ENCODE data around the gene XPO6. TPM values are rescaled to one million over a fixed set of nuclear protein-coding genes. Genes with fewer than 3 reads are reported as not detected.

The XPO6 gene
- polyA plus RNA-seq, 1 experiment, result 207 TPM

DNA sequence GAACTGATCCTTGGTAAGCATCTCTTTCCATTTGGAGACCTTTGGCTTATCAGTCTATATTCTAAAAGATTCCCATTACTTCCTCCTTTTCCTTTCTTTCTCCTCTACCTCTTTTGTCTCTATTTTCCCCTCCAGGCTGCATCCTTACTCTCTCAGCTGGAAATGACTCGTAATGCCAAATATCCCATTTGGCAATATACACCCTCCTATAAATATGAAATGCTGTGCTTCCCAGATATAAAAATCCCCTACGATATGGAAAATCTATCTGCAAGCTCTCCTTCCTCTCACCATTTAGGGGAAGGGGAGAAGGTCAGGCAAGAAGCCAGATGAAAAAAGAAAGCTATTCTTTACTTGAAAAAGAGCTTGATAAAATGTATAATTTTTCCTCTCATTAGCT lies 39.9 kb downstream of the XPO6 start:
- Histone ChIP-seq H3K4me3 (ENCODE audit: low read depth, low read length) (no peak overlapping the region), H3K27me3 (ENCODE audit: control insufficient read depth, insufficient read depth, low read length) (no peaks in the 10 kb centered on the region), H3K27ac (ENCODE audit: low read depth, low read length) (no peak overlapping the region), H3K9me3 (ENCODE audit: control insufficient read depth, insufficient read depth, low read length) (no peaks in the 10 kb centered on the region)
- ChIA-PET POLR2A (no interaction called here), CTCF (no interaction called here)
- no peak for DNase-seq (ENCODE audit: low read depth, low spot score)
- TF ChIP-seq, protein P1, sequence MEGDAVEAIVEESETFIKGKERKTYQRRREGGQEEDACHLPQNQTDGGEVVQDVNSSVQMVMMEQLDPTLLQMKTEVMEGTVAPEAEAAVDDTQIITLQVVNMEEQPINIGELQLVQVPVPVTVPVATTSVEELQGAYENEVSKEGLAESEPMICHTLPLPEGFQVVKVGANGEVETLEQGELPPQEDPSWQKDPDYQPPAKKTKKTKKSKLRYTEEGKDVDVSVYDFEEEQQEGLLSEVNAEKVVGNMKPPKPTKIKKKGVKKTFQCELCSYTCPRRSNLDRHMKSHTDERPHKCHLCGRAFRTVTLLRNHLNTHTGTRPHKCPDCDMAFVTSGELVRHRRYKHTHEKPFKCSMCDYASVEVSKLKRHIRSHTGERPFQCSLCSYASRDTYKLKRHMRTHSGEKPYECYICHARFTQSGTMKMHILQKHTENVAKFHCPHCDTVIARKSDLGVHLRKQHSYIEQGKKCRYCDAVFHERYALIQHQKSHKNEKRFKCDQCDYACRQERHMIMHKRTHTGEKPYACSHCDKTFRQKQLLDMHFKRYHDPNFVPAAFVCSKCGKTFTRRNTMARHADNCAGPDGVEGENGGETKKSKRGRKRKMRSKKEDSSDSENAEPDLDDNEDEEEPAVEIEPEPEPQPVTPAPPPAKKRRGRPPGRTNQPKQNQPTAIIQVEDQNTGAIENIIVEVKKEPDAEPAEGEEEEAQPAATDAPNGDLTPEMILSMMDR (IDR thresholded peaks at IDR 0.05; ENCODE audit: low read depth, low read length), result no peak

DNA sequence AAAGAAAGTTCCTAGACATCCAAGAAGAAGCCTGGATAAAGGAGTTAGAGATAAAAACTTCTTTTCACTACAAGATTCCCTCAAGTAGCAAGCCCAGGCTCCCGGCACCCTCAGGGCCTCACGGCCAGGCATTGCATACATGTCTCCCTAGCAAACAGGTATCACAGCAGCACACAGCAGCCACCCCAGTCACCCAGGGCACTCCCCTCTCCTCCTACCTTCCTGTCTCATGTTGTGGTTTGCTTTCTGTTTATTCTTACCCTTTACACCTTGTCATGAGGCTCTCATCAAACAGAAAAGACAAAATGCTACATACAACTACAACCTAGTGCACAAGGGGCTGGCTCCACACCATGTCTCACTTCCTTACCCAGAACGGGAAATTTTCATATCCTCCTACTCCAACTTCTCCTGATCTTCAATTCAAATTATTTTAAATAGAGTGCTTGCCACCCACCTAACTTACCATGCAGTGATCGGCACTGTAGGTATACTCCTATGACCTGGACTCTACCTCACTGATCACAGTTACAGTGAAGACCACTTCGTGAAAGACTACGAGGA lies 42.7 kb downstream of the XPO6 start:
- no peaks in the 10 kb centered on the region for H3K27me3 ChIP-seq (ENCODE audit: control insufficient read depth, insufficient read depth, low read length)
- TF ChIP-seq, protein P1 (IDR thresholded peaks at IDR 0.05; ENCODE audit: low read depth, low read length), result no peak
- no peak overlapping the region for H3K4me3 ChIP-seq (ENCODE audit: low read depth, low read length)
- no peak overlapping the region for H3K27ac ChIP-seq (ENCODE audit: low read depth, low read length)
- ChIA-PET CTCF (no interaction called here), POLR2A (no interaction called here)
- H3K9me3 ChIP-seq (ENCODE audit: control insufficient read depth, insufficient read depth, low read length), result no peaks in the 10 kb centered on the region
- DNase-seq (ENCODE audit: low read depth, low spot score), result no peak

DNA sequence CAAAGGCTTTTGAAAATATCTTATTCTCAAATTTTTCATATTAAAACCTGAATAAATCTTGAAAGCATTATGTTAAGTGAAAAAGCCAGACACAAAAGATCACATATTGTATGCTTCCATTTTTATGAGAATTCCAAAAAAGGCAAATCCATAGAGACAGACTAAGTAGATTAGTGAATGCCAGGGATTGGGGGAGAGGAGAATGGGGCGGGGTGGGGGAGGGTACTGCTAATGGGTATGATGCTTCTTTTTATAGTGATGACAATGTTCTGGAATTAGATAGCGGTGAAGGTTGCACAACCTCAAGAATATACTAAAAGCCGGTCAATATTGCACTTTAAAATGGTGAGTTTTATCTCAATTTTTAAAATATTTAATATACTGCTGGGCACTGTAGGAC lies 44.0 kb downstream of the XPO6 start:
- no peaks in the 10 kb centered on the region for H3K27me3 ChIP-seq (ENCODE audit: control insufficient read depth, insufficient read depth, low read length)
- no peaks in the 10 kb centered on the region for H3K9me3 ChIP-seq (ENCODE audit: control insufficient read depth, insufficient read depth, low read length)
- ChIA-PET CTCF (no interaction called here), POLR2A (no interaction called here)
- H3K4me3 ChIP-seq (ENCODE audit: low read depth, low read length), result no peak overlapping the region
- TF ChIP-seq, protein P1 (IDR thresholded peaks at IDR 0.05; ENCODE audit: low read depth, low read length), result no peak
- no peak overlapping the region for H3K27ac ChIP-seq (ENCODE audit: low read depth, low read length)
- DNase-seq (ENCODE audit: low read depth, low spot score), result no peak

DNA sequence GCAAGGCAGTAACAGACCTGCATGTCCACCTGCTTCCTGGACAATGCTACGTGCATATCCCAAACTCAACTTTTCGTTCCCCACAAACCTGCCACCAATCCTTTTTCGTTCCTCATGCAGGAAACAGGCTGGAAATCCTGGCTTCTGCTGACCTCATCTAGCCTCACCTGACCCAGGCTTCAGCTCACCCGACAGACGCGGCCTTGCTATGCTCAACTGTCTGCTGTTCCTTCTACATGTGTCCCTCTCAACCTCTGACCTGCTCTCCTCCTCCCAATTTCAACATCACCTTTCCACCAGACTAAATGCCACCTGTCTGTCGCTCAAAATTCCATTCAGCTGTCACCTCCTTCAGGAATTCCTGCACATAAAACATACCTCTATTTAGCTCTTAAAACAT lies 44.5 kb downstream of the XPO6 start:
- Histone ChIP-seq H3K27me3 (ENCODE audit: control insufficient read depth, insufficient read depth, low read length) (no peaks in the 10 kb centered on the region), H3K9me3 (ENCODE audit: control insufficient read depth, insufficient read depth, low read length) (no peaks in the 10 kb centered on the region), H3K4me3 (ENCODE audit: low read depth, low read length) (no peak overlapping the region), H3K27ac (ENCODE audit: low read depth, low read length) (no peak overlapping the region)
- ChIA-PET CTCF (no interaction called here), POLR2A (interaction anchor here (0.8 kb wide), 1 partner anchor 20 kb away, joined by 5 read pairs; no protein-coding TSS in a partner anchor)
- DNase-seq (ENCODE audit: low read depth, low spot score), result no peak
- TF ChIP-seq, protein P1 (IDR thresholded peaks at IDR 0.05; ENCODE audit: low read depth, low read length), result no peak

DNA sequence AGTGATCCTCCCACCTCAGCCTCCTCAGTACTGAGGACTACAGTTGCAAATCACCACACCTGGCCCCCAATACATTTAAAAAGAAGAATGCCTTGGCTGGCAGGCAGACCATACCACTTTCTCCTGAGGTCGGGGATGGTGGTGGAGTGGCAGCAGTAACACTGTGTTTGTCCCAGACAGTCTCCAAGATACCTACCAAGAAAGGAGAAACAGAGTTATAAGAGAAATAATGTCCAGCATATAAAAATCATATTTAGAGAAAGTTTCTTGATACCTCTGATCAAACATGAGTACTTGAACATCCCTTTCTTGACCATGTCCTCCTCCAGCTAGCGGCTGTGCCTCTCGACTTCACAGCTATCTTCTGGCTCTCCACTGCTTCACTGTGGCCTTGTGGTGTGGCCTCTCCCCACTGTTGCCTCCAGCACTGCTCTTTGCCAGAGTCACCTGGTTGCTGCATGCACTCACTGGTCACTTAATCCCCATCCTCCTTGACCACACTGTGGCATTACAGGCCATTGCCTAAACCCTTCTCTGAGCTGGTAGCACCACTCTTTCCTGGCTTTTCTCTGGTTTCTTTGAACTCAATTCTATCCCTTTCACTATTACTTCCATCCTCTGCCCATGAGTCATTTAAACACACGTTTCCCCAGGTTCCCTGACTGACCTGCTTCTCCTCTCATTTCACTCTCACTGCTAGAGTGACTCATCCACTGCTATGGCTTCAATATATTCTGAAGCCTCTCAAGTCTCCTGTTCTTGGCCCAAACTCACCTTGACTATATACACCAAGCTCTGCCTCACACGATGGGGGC lies 45.2 kb downstream of the XPO6 start:
- no peak for DNase-seq (ENCODE audit: low read depth, low spot score)
- CTCF ChIA-PET, result no interaction called here
- Histone ChIP-seq H3K9me3 (ENCODE audit: control insufficient read depth, insufficient read depth, low read length) (no peaks in the 10 kb centered on the region), H3K27me3 (ENCODE audit: control insufficient read depth, insufficient read depth, low read length) (no peaks in the 10 kb centered on the region), H3K27ac (ENCODE audit: low read depth, low read length) (no peak overlapping the region), H3K4me3 (ENCODE audit: low read depth, low read length) (no peak overlapping the region)
- TF ChIP-seq, protein P1 (IDR thresholded peaks at IDR 0.05; ENCODE audit: low read depth, low read length), result no peak
- POLR2A ChIA-PET, result interaction anchor here (0.6 to 0.8 kb wide), 2 partner anchors 12 to 20 kb away, joined by 4 to 5 read pairs; no protein-coding TSS in a partner anchor
